ENCODE results near the gene FUT4. TPM values are rescaled to one million over a fixed set of nuclear protein-coding genes. Genes with fewer than 3 reads are reported as not detected.

Gene FUT4
- total RNA-seq, 1 donor from 2014 or later = 1.4 TPM

DNA sequence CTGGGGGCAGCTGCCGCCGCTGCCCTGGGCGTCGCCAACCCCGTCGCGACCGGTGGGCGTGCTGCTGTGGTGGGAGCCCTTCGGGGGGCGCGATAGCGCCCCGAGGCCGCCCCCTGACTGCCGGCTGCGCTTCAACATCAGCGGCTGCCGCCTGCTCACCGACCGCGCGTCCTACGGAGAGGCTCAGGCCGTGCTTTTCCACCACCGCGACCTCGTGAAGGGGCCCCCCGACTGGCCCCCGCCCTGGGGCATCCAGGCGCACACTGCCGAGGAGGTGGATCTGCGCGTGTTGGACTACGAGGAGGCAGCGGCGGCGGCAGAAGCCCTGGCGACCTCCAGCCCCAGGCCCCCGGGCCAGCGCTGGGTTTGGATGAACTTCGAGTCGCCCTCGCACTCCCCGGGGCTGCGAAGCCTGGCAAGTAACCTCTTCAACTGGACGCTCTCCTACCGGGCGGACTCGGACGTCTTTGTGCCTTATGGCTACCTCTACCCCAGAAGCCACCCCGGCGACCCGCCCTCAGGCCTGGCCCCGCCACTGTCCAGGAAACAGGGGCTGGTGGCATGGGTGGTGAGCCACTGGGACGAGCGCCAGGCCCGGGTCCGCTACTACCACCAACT is 1.0 kb downstream of the FUT4 start:
- Histone ChIP-seq H3K27ac (replicated peaks) (peak overlapping the region; percentile 94), H3K9me3 (replicated peaks) (no peaks in the 10 kb centered on the region), H3K36me3 (no peaks in the 10 kb centered on the region), H3K4me3 (peak overlapping the region; percentile 73), H3K27me3 (ENCODE audit: low read depth) (no peaks in the 10 kb centered on the region), H3K4me1 (peaks cover 58% of the 10 kb centered on the region)
- TF ChIP-seq, protein P1, sequence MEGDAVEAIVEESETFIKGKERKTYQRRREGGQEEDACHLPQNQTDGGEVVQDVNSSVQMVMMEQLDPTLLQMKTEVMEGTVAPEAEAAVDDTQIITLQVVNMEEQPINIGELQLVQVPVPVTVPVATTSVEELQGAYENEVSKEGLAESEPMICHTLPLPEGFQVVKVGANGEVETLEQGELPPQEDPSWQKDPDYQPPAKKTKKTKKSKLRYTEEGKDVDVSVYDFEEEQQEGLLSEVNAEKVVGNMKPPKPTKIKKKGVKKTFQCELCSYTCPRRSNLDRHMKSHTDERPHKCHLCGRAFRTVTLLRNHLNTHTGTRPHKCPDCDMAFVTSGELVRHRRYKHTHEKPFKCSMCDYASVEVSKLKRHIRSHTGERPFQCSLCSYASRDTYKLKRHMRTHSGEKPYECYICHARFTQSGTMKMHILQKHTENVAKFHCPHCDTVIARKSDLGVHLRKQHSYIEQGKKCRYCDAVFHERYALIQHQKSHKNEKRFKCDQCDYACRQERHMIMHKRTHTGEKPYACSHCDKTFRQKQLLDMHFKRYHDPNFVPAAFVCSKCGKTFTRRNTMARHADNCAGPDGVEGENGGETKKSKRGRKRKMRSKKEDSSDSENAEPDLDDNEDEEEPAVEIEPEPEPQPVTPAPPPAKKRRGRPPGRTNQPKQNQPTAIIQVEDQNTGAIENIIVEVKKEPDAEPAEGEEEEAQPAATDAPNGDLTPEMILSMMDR (IDR thresholded peaks at IDR 0.05; ENCODE audit: borderline replicate concordance) = no peak
- intact Hi-C loops (cut with micrococcal nuclease) = no loop called here
- peak; percentile 30 for DNase-seq

DNA sequence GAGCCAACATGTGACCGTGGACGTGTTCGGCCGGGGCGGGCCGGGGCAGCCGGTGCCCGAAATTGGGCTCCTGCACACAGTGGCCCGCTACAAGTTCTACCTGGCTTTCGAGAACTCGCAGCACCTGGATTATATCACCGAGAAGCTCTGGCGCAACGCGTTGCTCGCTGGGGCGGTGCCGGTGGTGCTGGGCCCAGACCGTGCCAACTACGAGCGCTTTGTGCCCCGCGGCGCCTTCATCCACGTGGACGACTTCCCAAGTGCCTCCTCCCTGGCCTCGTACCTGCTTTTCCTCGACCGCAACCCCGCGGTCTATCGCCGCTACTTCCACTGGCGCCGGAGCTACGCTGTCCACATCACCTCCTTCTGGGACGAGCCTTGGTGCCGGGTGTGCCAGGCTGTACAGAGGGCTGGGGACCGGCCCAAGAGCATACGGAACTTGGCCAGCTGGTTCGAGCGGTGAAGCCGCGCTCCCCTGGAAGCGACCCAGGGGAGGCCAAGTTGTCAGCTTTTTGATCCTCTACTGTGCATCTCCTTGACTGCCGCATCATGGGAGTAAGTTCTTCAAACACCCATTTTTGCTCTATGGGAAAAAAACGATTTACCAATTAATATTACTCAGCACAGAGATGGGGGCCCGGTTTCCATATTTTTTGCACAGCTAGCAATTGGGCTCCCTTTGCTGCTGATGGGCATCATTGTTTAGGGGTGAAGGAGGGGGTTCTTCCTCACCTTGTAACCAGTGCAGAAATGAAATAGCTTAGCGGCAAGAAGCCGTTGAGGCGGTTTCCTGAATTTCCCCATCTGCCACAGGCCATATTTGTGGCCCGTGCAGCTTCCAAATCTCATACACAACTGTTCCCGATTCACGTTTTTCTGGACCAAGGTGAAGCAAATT is 1.8 kb downstream of the FUT4 start:
- H3K4me1 ChIP-seq = peaks cover 58% of the 10 kb centered on the region
- intact Hi-C loops (cut with micrococcal nuclease) = no loop called here
- no peak overlapping the region for H3K27ac ChIP-seq (replicated peaks)

DNA sequence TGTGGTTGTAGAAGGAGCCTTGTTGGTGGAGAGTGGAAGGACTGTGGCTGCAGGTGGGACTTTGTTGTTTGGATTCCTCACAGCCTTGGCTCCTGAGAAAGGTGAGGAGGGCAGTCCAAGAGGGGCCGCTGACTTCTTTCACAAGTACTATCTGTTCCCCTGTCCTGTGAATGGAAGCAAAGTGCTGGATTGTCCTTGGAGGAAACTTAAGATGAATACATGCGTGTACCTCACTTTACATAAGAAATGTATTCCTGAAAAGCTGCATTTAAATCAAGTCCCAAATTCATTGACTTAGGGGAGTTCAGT is 2.4 kb downstream of the FUT4 start:
- TF ChIP-seq, protein P1 (IDR thresholded peaks at IDR 0.05; ENCODE audit: borderline replicate concordance) = no peak
- H3K27me3 ChIP-seq (ENCODE audit: low read depth) = no peaks in the 10 kb centered on the region
- intact Hi-C loops (cut with micrococcal nuclease) = no loop called here
- H3K4me3 ChIP-seq = peak overlapping the region; percentile 73
- H3K27ac ChIP-seq (replicated peaks) = no peak overlapping the region
- peaks cover 58% of the 10 kb centered on the region for H3K4me1 ChIP-seq
- no peaks in the 10 kb centered on the region for H3K36me3 ChIP-seq
- H3K9me3 ChIP-seq (replicated peaks) = no peaks in the 10 kb centered on the region
- DNase-seq = no peak

More for the DNA sequence above, 1.8 kb downstream of the FUT4 start:
- Histone ChIP-seq H3K9me3 (replicated peaks) (no peaks in the 10 kb centered on the region), H3K36me3 (no peaks in the 10 kb centered on the region), H3K4me3 (peak overlapping the region; percentile 73), H3K27me3 (ENCODE audit: low read depth) (no peaks in the 10 kb centered on the region)
- TF ChIP-seq, protein P1 (IDR thresholded peaks at IDR 0.05; ENCODE audit: borderline replicate concordance) = no peak
- DNase-seq = peak; percentile 19

DNA sequence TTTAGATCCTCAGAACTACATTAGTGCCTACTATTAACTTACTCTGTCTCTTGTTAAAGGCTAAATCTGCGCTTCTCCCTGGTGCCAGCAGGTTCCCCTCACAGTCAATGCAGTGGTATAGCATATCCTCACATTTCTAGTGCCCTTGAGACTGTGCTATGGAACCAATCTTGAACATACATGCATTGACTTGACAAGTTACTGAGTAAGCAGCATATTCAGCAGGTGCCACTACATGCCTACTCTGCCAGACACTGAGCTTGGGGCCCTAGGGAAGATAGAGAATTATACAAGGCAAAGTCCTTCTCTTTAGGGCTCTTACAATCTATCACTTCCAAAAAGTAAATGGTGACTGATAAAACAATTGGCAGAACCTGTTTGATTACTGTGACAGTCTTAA is 3.2 kb downstream of the FUT4 start:
- H3K36me3 ChIP-seq = no peaks in the 10 kb centered on the region
- intact Hi-C loops (cut with micrococcal nuclease) = no loop called here
- no peak for DNase-seq
- no peaks in the 10 kb centered on the region for H3K9me3 ChIP-seq (replicated peaks)
- H3K4me1 ChIP-seq = peaks cover 58% of the 10 kb centered on the region
- H3K27ac ChIP-seq (replicated peaks) = no peak overlapping the region
- TF ChIP-seq, protein P1 (IDR thresholded peaks at IDR 0.05; ENCODE audit: borderline replicate concordance) = no peak
- H3K4me3 ChIP-seq = peak overlapping the region; percentile 73
- no peaks in the 10 kb centered on the region for H3K27me3 ChIP-seq (ENCODE audit: low read depth)

DNA sequence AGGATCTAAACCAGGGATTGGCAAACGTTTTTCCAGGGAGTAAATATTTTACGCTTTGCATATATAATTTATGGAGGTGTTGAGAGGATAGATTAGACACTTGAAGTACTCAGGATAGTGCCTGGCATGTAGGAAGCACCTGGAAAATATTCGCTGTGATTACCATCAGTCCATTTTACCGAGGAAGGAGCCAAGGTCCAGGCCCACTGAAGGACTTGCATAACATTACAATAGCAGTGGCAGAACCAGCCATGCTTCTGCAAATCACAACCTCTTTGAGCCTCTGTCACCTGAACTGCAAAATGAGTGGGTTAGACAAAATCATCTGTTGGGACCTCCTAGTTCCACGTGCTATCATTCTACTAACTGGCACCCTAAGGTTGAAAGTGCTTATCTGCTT is 5.4 kb downstream of the FUT4 start:
- H3K4me1 ChIP-seq = peaks cover 52% of the 10 kb centered on the region
- intact Hi-C loops (cut with micrococcal nuclease) = no loop called here

More for the DNA sequence above, 5.4 kb downstream of the FUT4 start:
- Histone ChIP-seq H3K27ac (replicated peaks) (no peak overlapping the region), H3K36me3 (no peaks in the 10 kb centered on the region), H3K4me3 (no peak overlapping the region), H3K27me3 (ENCODE audit: low read depth) (no peaks in the 10 kb centered on the region), H3K9me3 (replicated peaks) (no peaks in the 10 kb centered on the region)
- TF ChIP-seq, protein P1 (IDR thresholded peaks at IDR 0.05; ENCODE audit: borderline replicate concordance) = no peak
- DNase-seq = no peak

All from left ventricle myocardium inferior (tissue), 1 donor.